Hepatocyte (in vitro differentiated cells): Measurements from ENCODE around the gene DNM3. TPM values are rescaled to one million over a fixed set of nuclear protein-coding genes. Genes with fewer than 3 reads are reported as not detected.
A peak's percentile ranks its signal among the peaks of the same experiment; 100 is the strongest.

ENCODE experiments used
- DNase-seq: peaks from one replicate; pipeline ENCODE4 v3.0.0-alpha.2; 2016; ENCODE audit warnings: low spot score
- H2AFZ ChIP-seq: fragments of 200-600 bp; sonication (generic); 2 replicates; pipeline ENCODE4 v1.6.0; 2016; ENCODE audit warnings: antibody characterized with exemption, mild to moderate bottlenecking
- H3K27ac ChIP-seq: fragments of 200-600 bp; sonication (generic); 2 replicates; pipeline ENCODE4 v1.5.1; 2016; ENCODE audit warnings: mild to moderate bottlenecking
- H3K27me3 ChIP-seq: fragments of 200-600 bp; sonication (generic); 2 replicates; pipeline ENCODE4 v1.6.1; 2016
- H3K36me3 ChIP-seq: fragments of 200-600 bp; sonication (generic); replicated peaks from 2 replicates; pipeline ENCODE4 v1.5.1; 2016; ENCODE audit warnings: low read depth; ENCODE audit not compliant: insufficient read depth
- H3K4me1 ChIP-seq: fragments of 200-600 bp; sonication (generic); 2 replicates; pipeline ENCODE4 v1.5.1; 2016; ENCODE audit warnings: mild to moderate bottlenecking, moderate library complexity; ENCODE audit not compliant: insufficient read depth
- H3K4me2 ChIP-seq: fragments of 200-600 bp; sonication (generic); 2 replicates; pipeline ENCODE4 v1.6.0; 2016
- H3K4me3 ChIP-seq: fragments of 200-600 bp; sonication (generic); 2 replicates; pipeline ENCODE4 v1.5.1; 2016; ENCODE audit warnings: mild to moderate bottlenecking
- H3K79me2 ChIP-seq: fragments of 200-600 bp; sonication (generic); 2 replicates; pipeline ENCODE4 v1.6.0; 2017; ENCODE audit warnings: mild to moderate bottlenecking
- H3K9me2 ChIP-seq: fragments of 200-600 bp; sonication (generic); replicated peaks from 2 replicates; pipeline ENCODE4 v1.6.0; 2017; ENCODE audit warnings: mild to moderate bottlenecking; ENCODE audit not compliant: insufficient read depth
- H3K9me3 ChIP-seq: fragments of 200-600 bp; sonication (generic); 2 replicates; pipeline ENCODE4 v1.5.1; 2016; ENCODE audit warnings: low read depth, mild to moderate bottlenecking
- H4K20me1 ChIP-seq: fragments of 200-600 bp; sonication (generic); 2 replicates; pipeline ENCODE4 v1.6.0; 2016; ENCODE audit warnings: mild to moderate bottlenecking; ENCODE audit not compliant: insufficient read depth, poor library complexity, severe bottlenecking
- EZH2 ChIP-seq: fragments of 200-600 bp; sonication (generic); IDR thresholded peaks from 2 replicates; pipeline ENCODE4 v1.6.1; 2016; ENCODE audit warnings: antibody characterized with exemption, mild to moderate bottlenecking, borderline replicate concordance
- EZH2phosphoT487 ChIP-seq: fragments of 200-600 bp; sonication (generic); IDR thresholded peaks from one replicate; pipeline ENCODE4 v1.6.1; 2018; ENCODE audit warnings: antibody characterized with exemption, mild to moderate bottlenecking, low read depth, moderate library complexity; ENCODE audit not compliant: unreplicated experiment, severe bottlenecking
- WGBS: methylation state at CpG from one replicate; pipeline ENCODE4 v1.1.6; 2016; ENCODE audit warnings: low lambda C conversion rate; ENCODE audit errors: missing lambda C conversion rate; 5-methylcytosine and 5-hydroxymethylcytosine counted together
- polyA plus RNA-seq: library from polyadenylated mRNA; unstranded; fragments of >200 nt; fragmentation: Nextera tagmentation; extraction: Ambion mirVana; gene quantifications from 2 replicates; pipeline ENCODE4 v1.2.1, GENCODE V29; 2016
- total RNA-seq: library from RNA; depleted of rRNA; stranded (reverse); fragments of >200 nt; gene quantifications from 2 replicates; pipeline ENCODE4 v1.2.3, GENCODE V29; 2014
- TF ChIP-seq, protein P1 (sequence below): fragments of 200-600 bp; sonication (generic); IDR thresholded peaks from 2 replicates; pipeline ENCODE4 v1.5.1; 2016; ENCODE audit warnings: antibody characterized with exemption, mild to moderate bottlenecking; ENCODE audit not compliant: poor library complexity

Gene DNM3
- total and polyA plus RNA-seq, 2 experiments from 2014 or later, result 1.5 TPM; not detected in 1

DNA sequence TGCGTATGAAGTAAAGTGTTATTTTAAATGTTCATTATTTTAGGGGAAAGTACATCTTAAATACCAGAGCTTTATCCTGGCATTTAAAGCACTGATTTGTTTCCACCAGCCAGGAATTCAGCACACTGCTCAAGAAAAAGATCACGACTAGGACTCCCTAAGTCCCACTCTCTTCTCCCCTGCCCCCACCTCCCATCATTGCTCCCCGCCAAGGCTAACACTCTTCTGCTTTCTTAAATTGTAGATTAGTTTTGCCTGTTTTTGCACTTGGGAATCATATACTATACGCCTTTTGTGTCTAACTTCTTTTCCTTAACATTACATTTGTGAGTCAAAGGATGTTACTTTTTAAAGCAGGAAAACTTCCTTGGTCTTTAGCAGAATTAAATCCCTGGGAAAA lies 541.7 kb downstream of the DNM3 start:
- TF ChIP-seq, protein P1, sequence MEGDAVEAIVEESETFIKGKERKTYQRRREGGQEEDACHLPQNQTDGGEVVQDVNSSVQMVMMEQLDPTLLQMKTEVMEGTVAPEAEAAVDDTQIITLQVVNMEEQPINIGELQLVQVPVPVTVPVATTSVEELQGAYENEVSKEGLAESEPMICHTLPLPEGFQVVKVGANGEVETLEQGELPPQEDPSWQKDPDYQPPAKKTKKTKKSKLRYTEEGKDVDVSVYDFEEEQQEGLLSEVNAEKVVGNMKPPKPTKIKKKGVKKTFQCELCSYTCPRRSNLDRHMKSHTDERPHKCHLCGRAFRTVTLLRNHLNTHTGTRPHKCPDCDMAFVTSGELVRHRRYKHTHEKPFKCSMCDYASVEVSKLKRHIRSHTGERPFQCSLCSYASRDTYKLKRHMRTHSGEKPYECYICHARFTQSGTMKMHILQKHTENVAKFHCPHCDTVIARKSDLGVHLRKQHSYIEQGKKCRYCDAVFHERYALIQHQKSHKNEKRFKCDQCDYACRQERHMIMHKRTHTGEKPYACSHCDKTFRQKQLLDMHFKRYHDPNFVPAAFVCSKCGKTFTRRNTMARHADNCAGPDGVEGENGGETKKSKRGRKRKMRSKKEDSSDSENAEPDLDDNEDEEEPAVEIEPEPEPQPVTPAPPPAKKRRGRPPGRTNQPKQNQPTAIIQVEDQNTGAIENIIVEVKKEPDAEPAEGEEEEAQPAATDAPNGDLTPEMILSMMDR, result no peak
- TF ChIP-seq EZH2phosphoT487, result no peak
- no peak for TF ChIP-seq EZH2
- no peaks in the 10 kb centered on the region for H3K79me2 ChIP-seq
- DNase-seq, result no peak
- H3K9me3 ChIP-seq, result no peaks in the 10 kb centered on the region
- WGBS, result 47% methylated on average over 4 of the region's 4 CpGs
- H4K20me1 ChIP-seq, result no peaks in the 10 kb centered on the region
- peak overlapping the region; percentile 56 for H3K4me2 ChIP-seq
- H3K9me2 ChIP-seq, result no peaks in the 10 kb centered on the region
- H3K27ac ChIP-seq, result peak overlapping the region; percentile 89
- no peaks in the 10 kb centered on the region for H3K36me3 ChIP-seq
- peaks cover 50% of the 10 kb centered on the region for H3K4me1 ChIP-seq
- no peak overlapping the region for H3K4me3 ChIP-seq
- H2AFZ ChIP-seq, result peak overlapping the region; percentile 56
- no peaks in the 10 kb centered on the region for H3K27me3 ChIP-seq

DNA sequence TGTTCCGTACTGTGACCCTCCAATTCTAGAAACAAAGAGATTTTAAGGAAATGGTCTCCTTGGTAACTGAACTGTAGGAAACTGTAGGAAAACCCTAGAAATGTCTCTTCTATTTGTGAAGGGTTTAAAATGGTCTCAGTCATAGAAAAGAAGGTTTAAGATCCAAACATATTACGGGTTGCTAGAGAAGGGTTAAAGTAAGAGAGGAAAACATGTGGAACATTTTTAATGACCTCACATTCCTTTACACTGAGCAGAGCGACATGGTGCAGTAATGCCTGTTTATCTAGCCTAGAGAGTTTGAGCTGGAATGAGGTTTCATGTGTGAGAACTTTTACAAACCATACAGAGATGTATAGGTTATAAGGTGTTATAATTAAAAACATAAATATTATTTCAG lies 542.2 kb downstream of the DNM3 start:
- Histone ChIP-seq H4K20me1 (no peaks in the 10 kb centered on the region), H3K27me3 (no peaks in the 10 kb centered on the region), H2AFZ (peak overlapping the region; percentile 56), H3K4me2 (peak overlapping the region; percentile 56), H3K4me1 (peaks cover 50% of the 10 kb centered on the region), H3K9me2 (no peaks in the 10 kb centered on the region), H3K4me3 (no peak overlapping the region), H3K27ac (peak overlapping the region; percentile 89), H3K79me2 (no peaks in the 10 kb centered on the region), H3K36me3 (no peaks in the 10 kb centered on the region), H3K9me3 (no peaks in the 10 kb centered on the region)
- WGBS, result 28% methylated on average over 3 of the region's 3 CpGs
- peak; percentile 39 for DNase-seq
- TF ChIP-seq EZH2phosphoT487, result no peak
- TF ChIP-seq EZH2, result no peak
- TF ChIP-seq, protein P1, result no peak

DNA sequence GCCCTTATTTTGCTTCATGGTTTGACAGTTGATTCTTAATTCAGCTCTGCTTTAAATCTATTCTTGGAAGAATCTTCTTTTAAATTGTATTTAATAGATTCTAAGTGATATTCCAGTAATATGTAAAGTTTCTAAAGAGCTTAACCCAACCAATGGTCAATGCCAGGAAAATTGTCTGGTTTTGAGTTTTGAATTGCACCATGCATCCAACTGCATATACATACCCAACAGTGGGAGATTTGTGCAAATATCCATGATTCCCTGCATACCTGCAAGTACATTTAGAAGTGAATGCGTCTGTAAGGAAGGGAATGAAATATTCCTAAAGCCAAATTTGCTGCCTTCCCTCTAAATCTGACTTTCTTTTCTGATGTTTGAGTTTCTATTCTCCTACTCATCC lies 543.4 kb downstream of the DNM3 start:
- 92% methylated on average over 1 of the region's 1 CpG for WGBS
- no peak overlapping the region for H3K4me2 ChIP-seq

More for the DNA sequence above, 543.4 kb downstream of the DNM3 start:
- Histone ChIP-seq H3K9me3 (no peaks in the 10 kb centered on the region), H3K36me3 (no peaks in the 10 kb centered on the region), H2AFZ (no peak overlapping the region), H3K4me1 (peaks cover 52% of the 10 kb centered on the region), H3K9me2 (no peaks in the 10 kb centered on the region), H3K27me3 (no peaks in the 10 kb centered on the region), H3K4me3 (no peak overlapping the region), H4K20me1 (no peaks in the 10 kb centered on the region), H3K79me2 (no peaks in the 10 kb centered on the region), H3K27ac (peak overlapping the region; percentile 89)
- TF ChIP-seq EZH2phosphoT487 (no peak), EZH2 (no peak)
- TF ChIP-seq, protein P1, result no peak
- no peak for DNase-seq
